IPS-18c (cell line): ENCODE data around the gene HSPE1.
"Not testable (repeated sequence)": the region's sequence is repeated elsewhere in the genome, so short reads cannot be mapped to it uniquely, and the experiment has no call there.

Experiments used
- H3K4me3 ChIP-seq: 2 replicates; pipeline ENCODE4 v1.7.0; 2013; ENCODE audit warnings: low read depth, mild to moderate bottlenecking, low read length, moderate library complexity; ENCODE audit not compliant: insufficient read depth
- H3K9me3 ChIP-seq: one replicate; pipeline ENCODE4 v1.6.1; 2013; ENCODE audit warnings: mild to moderate bottlenecking, low read length, moderate library complexity; ENCODE audit not compliant: control insufficient read depth, insufficient read depth

The HSPE1 gene

DNA sequence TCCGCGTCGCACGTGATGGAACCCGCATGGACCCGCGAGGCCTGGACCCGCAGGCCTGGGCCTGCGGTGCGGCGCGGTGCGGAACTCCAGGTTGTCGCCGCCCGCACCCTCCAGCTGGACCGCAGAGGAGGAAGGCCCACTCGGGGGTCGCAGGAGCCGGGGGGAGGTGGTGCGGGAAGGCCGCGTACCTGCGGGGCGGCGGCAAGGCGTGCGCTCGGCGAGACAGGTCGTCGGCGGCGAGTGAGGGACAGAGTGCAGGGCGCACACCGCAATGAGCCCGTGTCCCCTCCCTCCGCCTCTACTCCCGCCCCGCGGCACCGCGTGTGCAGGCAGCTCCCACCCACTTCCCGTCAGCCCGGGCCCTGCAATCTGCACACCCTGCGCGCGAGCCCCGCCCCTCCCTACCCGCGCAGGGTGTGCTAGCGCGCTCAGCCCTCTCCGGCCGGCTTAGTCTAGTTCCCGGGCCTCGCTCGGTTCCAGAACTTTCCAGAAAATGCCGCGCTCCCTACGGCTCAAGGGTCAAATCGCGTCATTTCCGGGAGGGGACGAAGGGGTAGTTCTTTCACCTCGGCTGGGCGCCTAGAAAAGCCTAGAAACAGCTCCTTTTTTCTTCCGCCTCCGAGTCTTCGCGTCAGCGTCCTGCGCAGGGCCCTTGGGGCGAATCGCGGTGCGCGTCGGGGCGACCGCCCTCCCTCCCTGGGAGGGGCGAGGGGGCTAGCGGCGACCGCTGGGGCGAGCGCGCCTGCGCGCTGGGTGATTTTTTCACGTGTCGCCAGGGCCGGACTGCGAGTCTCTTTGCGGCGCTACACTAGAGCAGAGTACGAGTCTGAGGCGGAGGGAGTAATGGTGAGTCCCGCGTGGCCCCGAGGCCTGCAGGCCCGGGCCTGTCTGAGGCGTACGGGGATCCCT lies at the start of gene HSPE1, which contains the start of gene HSPD1:
TSS of gene HSPE1 (plus strand) at position 786 of the 909 bp plus-strand sequence. CDS start at position 844, 58 bp downstream.
TSS of gene HSPD1 (minus strand) at position 247 of the 909 bp plus-strand sequence. CDS start 992 bp downstream, outside the sequence.
- Histone ChIP-seq H3K4me3 (peak within 1 kb of the TSS; percentile 95), H3K9me3 (no peaks in the 10 kb centered on the region)

DNA sequence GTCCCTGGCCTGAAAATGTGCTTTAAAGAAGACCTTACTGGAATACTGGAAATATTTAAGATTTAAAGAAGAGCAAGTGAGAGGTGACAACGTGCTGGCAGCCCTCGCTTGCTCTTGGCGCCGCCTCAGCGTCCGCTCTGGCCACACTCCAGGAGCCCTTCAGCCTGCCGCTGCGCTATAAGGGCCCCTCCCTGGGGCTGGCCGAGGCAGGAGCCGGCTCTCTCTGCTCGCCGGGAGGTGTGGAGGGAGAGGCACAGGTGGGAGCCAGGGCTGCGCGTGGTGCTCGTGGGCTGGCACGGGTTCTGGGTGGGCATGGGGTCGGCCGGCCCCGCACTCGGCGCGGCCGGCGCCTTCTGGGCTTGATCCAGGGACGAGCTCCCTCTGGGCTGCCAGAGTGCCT lies 49.7 kb upstream of the HSPE1 start:
- no peaks in the 10 kb centered on the region for H3K9me3 ChIP-seq
- no peak overlapping the region for H3K4me3 ChIP-seq

DNA sequence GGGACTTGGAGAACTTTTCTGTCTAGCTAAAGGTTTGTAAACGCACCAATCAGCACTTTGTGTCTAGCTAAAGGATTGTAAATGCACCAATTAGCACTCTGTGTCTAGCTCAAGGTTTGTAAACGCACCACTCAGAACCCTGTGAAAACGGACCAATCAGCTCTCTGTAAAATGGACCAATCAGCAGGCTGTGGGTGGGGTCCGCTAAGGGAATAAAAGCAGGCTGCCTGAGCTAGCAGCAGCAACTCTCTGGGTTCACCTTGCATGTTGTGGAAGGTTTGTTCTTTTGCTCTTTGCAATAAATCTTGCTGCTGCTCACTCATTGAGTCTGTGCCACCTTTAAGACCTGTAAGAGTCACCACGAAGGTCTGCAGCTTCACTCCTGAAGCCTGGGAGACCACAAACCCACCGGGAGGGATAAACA lies 49.2 kb upstream of the HSPE1 start:
- H3K9me3 ChIP-seq, result not testable (repeated sequence)

DNA sequence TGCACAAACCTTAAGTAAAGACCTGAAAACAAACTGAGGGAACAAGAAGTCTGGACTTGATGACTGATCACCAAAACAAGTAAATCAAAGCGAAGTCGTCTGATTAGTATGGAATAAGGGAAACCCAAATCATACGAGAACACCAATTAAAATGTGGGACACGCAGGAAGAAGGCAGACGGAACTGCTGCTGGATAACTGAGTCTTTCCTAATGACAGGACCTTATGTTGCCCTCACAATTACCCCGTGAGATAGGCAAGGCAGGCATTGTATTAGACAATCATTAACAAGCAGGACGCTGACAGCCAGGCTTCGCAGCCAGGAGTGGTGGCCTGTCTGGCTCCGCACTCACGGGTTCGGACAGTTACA lies 47.4 kb upstream of the HSPE1 start:
- Histone ChIP-seq H3K4me3 (peak overlapping the region; percentile 56), H3K9me3 (no peaks in the 10 kb centered on the region)

More for the DNA sequence above, 49.2 kb upstream of the HSPE1 start:
- not testable (repeated sequence) for H3K4me3 ChIP-seq

DNA sequence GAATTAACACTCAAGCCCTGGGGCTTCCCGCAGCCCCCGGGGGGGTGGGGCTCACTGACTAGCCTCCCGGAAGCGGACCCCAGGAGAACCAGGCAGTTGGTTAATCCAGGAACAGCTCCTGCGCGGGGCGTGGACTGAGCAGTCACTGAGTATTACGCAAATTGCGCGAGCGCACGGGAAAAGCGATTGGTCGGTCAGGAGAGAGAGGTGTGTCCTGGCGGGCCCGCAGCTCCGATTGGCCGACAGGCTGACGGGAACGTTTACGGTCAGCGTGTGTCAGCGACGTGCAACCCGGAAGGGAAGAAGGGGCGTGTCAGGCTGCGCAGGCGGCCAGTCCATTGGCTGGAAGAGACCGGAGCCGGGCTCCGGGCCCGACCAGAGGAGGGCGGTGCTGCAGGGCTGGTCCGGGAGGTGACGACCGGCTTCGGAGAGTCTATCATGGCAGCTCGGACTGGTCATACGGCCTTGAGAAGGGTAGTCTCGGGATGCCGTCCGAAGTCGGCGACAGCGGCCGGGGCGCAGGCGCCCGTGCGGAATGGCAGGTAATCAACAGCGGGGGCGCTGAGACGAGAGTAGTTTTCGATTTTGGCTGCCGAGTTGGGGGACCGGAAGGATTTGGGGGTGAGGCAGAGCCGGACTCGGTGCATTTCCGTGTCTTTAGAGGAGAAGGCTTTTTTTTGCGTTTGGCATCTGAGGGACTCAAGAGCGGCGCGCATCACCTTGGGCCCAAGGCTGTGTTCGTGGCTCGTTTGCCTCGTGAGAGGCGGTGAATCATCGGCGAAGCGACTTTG lies 46.9 kb upstream of the HSPE1 start, which contains the start of gene COQ10B:
TSS of gene COQ10B (plus strand) at position 430 of the 791 bp plus-strand sequence. CDS start at position 439, 9 bp downstream.
- no peaks in the 10 kb centered on the region for H3K9me3 ChIP-seq

DNA sequence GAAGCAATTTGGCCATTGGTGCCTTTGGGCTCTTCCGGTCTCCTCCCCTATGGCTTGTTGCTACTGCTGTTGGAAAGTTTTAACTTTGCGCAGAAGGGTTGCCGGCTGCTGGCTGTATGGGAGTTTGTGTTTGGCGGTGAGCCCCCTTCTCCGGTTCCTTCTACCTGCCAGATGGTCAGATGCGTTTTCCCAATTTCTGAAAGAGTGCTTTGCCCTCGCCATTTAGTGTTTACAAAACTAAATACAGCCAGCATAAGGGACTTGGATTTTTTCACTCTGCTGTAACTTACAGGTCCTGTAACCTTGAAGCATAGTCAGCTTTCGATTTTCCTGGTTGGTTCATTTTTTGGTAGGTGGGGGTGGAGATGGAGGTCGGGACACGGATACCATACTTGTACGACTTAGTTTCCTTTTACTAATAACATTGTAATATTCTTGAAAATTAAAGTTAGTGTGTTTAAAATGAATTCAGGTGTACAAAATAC lies 46.2 kb upstream of the HSPE1 start:
- peak overlapping the region; percentile 100 for H3K4me3 ChIP-seq
- no peaks in the 10 kb centered on the region for H3K9me3 ChIP-seq

More for the DNA sequence above, 46.9 kb upstream of the HSPE1 start, which contains the start of gene COQ10B:
- H3K4me3 ChIP-seq, result peak within 1 kb of the TSS; percentile 100

DNA sequence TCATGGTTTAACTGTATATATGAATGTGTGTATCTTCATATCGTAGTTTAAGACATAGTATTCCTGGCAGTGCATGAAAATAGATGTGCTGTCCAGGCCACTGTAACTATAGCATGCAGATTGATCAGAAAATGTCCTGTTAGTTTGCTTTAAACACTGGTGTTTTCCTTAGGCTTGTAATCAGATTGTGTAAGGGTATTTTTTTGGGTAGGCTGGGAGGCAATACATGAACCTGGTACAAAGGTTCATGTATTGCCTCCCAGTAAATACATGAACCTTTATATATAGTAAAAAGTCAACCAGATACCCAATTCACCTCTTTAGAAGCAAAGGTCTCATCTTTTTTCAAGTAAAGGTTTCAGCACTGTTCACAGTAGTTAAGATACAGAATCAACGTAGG lies 45.3 kb upstream of the HSPE1 start:
- no peak overlapping the region for H3K4me3 ChIP-seq

DNA sequence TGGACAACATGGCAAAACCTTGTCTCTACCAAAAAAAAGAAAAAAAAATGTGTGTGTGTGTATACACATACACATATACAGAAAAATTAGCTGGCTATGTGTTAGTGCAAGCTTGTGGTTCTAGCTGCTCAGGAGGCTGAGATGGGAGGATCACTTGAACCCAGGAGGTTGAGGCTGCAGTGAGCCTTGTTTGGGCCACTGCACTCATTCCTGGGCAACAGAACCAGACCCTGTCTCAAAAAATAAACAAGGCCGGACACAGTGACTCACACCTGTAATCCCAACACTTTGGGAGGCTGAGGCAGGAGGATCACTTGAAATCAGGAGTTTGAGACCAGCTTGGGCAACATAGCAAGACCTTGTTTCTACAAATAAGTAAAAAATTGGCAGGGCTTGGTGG lies 44.8 kb upstream of the HSPE1 start:
- no peaks in the 10 kb centered on the region for H3K9me3 ChIP-seq
- H3K4me3 ChIP-seq, result no peak overlapping the region

More for the DNA sequence above, 45.3 kb upstream of the HSPE1 start:
- no peaks in the 10 kb centered on the region for H3K9me3 ChIP-seq

DNA sequence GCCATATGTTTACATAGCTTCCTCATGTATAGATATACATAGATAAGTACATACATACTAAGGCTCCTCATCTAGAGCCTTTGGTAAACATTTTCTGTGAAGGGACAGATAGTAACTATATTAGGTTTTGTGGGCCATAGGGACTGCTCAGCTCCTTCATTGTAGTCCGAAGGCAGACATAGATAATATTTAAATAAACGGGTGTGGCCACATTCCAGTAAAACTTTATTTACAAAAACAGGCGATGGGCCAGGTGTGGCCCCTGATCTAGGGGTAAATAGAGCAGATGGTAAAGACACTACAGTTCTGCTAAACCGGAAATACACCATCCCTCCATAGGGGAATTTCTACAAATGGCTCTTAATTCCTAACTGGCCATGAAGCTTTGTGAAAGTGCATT lies 39.5 kb upstream of the HSPE1 start:
- Histone ChIP-seq H3K9me3 (no peaks in the 10 kb centered on the region), H3K4me3 (no peak overlapping the region)

DNA sequence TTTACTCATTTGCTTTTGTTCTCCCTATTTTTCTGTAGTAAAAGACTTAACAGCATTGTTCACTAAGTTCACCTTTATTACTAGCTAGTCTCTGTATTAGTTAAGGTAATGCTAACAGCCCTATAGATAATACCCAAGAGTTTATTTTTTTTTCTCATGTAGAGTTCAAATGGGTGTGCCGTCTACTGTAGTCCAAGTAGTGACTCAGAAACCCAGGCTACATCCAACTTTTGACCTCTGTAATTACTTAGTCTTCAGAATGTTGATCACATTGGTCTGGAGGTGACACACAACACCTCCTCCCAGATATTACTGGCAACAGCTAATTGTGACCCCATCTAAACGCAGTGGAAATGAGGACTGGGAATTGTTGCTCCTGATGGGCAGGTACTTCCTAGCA lies 39.1 kb upstream of the HSPE1 start:
- Histone ChIP-seq H3K4me3 (no peak overlapping the region), H3K9me3 (no peaks in the 10 kb centered on the region)

DNA sequence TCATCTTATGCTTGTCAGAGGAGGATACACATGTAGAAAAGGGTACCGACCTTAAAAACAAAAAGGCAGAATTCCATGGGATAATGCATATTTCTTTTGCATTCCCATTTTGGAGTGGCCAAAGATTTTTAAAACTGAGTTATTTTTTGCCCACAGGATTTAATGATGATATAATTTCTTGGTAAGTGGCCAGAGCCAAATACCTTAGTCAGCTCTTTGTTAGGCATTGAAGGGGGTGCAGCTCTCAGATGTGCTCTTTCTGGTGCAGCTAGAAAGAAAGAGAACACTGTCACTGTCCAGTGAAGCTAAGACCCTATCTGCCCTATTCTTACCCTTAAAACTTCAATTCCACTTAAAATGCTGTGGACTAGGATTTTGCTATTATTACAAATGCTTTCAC lies 36.0 kb upstream of the HSPE1 start:
- Histone ChIP-seq H3K4me3 (no peak overlapping the region), H3K9me3 (no peaks in the 10 kb centered on the region)

DNA sequence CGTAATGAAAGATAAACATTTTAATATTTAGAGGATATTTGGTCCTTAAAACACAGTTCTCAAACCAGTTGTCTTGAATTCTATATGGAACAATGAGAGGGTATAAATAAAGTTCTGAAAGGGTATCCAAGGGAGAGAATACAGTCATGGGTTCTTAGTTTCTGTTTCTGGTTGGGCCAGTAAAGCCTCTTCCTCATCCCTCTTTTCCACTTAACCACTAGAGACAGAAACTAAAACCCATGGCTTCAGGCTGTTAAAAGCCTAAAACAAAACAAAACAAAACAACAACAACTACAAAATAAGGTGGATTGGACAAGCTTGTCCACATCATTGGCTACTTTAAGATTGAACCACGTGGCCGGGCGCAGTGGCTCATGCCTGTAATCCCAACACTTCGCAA lies 28.0 kb upstream of the HSPE1 start:
- H3K4me3 ChIP-seq, result no peak overlapping the region
- no peaks in the 10 kb centered on the region for H3K9me3 ChIP-seq

DNA sequence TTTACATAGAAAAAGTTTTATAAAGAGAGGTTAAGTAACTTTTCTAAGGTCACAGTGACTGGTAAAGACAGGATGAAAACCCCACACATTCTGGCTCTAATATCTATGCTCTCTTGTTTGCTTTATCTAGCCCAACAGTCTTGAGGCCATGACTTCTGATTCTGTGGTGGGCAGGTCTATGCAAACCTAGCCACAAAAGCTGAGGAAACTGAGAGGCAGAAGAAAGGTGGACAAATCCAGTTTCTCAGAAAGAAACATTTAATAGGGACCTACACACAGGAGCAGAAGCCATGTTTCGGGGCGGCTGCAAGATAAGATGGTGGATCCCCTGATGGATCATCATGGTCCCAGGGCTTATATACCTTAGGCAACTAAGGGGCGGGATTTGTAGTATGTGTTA lies 22.4 kb upstream of the HSPE1 start:
- Histone ChIP-seq H3K9me3 (no peaks in the 10 kb centered on the region), H3K4me3 (no peak overlapping the region)

DNA sequence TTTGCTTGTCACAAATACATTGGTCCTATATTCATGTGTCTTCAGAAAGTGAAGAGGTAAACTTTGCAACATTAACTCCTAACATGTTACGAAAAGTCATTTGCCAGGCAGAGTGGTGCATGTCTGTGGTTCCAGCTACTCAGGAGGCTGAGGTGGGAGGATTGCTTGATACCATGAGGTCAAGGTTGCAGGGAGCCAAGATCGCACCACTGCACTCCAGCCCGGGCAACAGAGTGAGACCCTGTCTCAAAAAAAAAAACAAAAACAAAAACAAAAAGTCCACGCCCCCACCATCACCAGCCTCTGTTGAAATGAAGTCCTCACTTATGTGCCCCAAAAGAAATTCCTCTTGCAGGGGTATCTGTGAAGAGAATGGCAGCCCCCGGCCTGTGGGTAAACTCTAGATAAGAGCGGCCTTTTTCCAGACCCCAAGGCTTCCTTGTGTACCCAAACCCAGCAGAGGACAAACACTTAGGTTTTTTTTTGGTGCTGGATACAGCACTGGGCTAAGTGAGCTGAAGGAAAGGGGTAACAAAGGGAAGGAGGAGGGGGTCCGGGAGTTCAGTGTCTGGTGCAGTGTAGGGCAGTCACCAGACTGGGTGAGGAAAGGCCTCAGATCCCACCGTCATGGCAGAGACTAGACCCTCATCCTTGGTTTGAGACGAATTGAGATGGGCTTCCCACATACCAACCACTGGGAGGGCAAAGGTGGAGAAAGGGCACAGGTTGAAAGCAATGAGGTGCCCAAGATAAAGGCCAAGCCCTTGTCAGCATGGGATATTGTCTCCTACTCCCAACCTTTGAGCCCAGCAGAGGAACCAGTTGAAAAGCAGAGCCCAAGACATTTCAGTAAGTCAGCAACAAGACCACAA lies 19.8 kb upstream of the HSPE1 start:
- Histone ChIP-seq H3K9me3 (no peaks in the 10 kb centered on the region), H3K4me3 (no peak overlapping the region)

DNA sequence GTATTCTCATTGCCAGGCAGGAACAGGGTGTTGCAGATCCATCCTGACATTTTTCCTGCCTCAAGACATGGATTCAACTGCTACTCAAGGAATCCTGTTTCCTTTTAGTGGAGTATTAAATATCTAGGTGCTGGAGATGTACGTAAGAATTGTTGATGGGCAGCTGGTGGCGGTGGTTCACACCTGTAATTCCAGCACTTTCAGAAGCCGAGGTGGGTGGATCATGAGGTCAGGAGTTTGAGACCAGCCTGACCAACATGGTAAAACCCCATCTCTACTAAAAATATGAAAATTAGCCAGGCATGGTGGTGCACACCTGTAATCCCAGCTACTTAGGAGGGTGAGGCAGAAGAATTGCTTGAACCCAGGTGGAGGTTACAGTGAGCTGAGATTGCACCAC lies 15.9 kb upstream of the HSPE1 start:
- not testable (repeated sequence) for H3K4me3 ChIP-seq, H3K9me3 ChIP-seq

DNA sequence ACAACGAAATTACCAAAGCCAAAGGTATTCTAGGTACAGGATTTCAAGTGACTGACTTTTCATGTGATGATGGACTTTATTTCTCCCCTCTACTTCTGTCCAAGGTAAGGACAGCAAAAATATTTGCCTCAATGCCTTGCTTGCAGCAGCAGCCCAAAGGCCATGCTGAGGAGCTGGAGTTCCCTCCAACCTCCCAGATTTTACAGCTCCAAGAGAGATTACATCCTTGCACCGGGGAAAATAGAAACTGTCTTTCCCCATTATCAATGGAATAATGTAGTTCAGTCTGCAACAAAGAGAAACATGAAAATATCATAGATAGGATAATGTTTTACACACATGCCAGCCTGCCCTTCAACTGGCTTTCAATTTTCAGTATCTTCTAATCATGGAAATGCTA lies 14.0 kb upstream of the HSPE1 start:
- Histone ChIP-seq H3K4me3 (no peak overlapping the region), H3K9me3 (no peaks in the 10 kb centered on the region)

DNA sequence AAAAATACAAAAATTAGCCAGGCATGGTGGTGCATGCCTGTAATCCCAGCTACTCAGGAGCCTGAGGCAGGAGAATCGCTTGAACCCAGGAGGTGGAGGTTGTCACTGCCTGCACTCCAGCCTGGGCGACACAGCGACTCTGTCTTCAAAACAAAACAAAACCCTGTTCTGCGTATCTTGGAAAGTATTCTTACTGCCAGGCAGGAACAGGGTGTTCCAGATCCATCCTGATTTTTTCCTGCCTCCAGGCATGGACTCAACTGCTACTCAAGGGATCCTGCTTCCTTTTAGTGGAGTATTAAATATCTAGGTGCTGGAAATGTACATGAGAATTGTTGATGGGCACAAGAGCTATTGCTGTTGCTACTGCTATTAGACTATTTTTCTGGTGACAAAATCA lies 12.8 kb upstream of the HSPE1 start:
- Histone ChIP-seq H3K4me3 (no peak overlapping the region), H3K9me3 (no peaks in the 10 kb centered on the region)
